A673 (cell line): ENCODE measurements around the gene HOXA4.

Experiments used
- EZH2 ChIP-seq: fragments of 200-600 bp; sonication (generic); IDR thresholded peaks from 2 replicates; pipeline ENCODE4 v1.6.1; 2017; ENCODE audit warnings: borderline replicate concordance, low read depth, mild to moderate bottlenecking, mixed read lengths, antibody characterized with exemption, low read length; ENCODE audit not compliant: poor library complexity, severe bottlenecking
- TF ChIP-seq, protein P1 (sequence below): fragments of 300-800, 200-600 bp; sonication (generic); conservative IDR thresholded peaks from 2 replicates; pipeline ENCODE4 v1.5.1; 2017; ENCODE audit warnings: low read depth, mild to moderate bottlenecking, antibody characterized with exemption, low read length, moderate library complexity, mixed read lengths

DNA sequence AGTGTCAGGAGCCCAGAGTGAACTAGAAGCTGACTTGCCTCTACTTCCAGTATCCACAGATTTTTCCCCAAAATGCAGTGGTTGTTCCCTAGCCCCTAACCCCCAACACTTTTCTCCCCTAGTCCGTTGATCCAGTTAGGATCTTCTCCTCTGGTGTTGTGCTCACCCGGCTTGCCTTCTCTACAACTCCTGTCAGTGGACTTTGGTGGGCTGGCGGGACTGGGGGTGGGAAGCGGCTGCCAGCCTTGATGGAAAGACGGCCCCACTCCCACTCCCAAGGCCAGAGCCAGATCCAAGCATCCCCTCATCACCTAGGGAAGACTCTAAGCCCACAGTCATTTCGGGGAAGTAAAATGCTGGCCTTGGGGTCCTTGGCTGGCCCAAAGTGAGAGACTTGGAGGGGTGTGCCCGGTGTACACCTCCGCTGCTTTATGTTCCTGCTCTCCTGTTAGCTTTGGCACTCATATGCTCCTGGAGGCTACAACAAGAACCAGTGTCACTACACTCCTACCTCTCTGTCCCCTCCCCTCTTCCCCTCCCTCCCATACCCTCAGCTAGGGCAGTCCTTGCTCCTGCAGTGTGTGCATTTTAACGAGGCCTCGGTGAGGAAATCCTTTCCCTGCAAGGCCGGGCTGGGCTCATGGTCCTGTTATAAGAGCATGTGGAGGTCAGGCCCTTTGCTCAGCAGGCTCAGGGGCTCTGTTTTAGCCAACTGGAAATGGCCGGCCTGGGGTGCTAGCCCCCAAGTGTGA is 44.5 kb upstream of the HOXA4 start:
- TF ChIP-seq, protein P1, sequence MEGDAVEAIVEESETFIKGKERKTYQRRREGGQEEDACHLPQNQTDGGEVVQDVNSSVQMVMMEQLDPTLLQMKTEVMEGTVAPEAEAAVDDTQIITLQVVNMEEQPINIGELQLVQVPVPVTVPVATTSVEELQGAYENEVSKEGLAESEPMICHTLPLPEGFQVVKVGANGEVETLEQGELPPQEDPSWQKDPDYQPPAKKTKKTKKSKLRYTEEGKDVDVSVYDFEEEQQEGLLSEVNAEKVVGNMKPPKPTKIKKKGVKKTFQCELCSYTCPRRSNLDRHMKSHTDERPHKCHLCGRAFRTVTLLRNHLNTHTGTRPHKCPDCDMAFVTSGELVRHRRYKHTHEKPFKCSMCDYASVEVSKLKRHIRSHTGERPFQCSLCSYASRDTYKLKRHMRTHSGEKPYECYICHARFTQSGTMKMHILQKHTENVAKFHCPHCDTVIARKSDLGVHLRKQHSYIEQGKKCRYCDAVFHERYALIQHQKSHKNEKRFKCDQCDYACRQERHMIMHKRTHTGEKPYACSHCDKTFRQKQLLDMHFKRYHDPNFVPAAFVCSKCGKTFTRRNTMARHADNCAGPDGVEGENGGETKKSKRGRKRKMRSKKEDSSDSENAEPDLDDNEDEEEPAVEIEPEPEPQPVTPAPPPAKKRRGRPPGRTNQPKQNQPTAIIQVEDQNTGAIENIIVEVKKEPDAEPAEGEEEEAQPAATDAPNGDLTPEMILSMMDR: no peak
- no peak for TF ChIP-seq EZH2
